Neural crest cell (in vitro differentiated cells): ENCODE results near the gene TMEM115. TPM values are rescaled to one million over a fixed set of nuclear protein-coding genes. Genes with fewer than 3 reads are reported as not detected.

ENCODE experiments used
- DNase-seq: peaks from one replicate; pipeline ENCODE4 v3.0.0; 2021; ENCODE audit warnings: low read depth, mixed read lengths, low spot score
- H3K27ac Mint-ChIP-seq: one replicate; pipeline ENCODE4 v1.8.0; 2021; ENCODE audit warnings: mild to moderate bottlenecking, mixed read lengths; ENCODE audit not compliant: unreplicated experiment
- H3K27me3 Mint-ChIP-seq: 2 replicates; pipeline ENCODE4 v1.8.0; 2021; ENCODE audit warnings: low read depth, mild to moderate bottlenecking, mixed read lengths
- H3K36me3 Mint-ChIP-seq: 2 replicates; pipeline ENCODE4 v1.8.0; 2021; ENCODE audit warnings: low read depth, mild to moderate bottlenecking, mixed read lengths
- H3K4me1 Mint-ChIP-seq: 2 replicates; pipeline ENCODE4 v1.8.0; 2021; ENCODE audit warnings: mixed read lengths
- H3K4me3 Mint-ChIP-seq: one replicate; pipeline ENCODE4 v1.8.0; 2021; ENCODE audit warnings: mild to moderate bottlenecking, mixed read lengths
- H3K9me3 Mint-ChIP-seq: 2 replicates; pipeline ENCODE4 v1.8.0; 2021; ENCODE audit warnings: mixed read lengths
- CTCF ChIP-seq: fragments of 200-600 bp; sonication (generic); conservative IDR thresholded peaks from 2 replicates; pipeline ENCODE4 v1.5.0; 2021; ENCODE audit warnings: antibody characterized with exemption, mild to moderate bottlenecking
- total RNA-seq: library from RNA; stranded (reverse); gene quantifications from 2 replicates; pipeline ENCODE4 v1.2.1, GENCODE V29; 2021

The TMEM115 gene
- total RNA-seq, 1 donor from 2014 or later = 37.8 TPM

GRCh38 chr3:50326182-50326541 is 33.2 kb downstream of the TMEM115 start:
- no peak for TF ChIP-seq CTCF
- Mint-ChIP-seq H3K4me1 (peaks cover 37% of the 10 kb centered on the region), H3K27ac (no peak overlapping the region)

DNA sequence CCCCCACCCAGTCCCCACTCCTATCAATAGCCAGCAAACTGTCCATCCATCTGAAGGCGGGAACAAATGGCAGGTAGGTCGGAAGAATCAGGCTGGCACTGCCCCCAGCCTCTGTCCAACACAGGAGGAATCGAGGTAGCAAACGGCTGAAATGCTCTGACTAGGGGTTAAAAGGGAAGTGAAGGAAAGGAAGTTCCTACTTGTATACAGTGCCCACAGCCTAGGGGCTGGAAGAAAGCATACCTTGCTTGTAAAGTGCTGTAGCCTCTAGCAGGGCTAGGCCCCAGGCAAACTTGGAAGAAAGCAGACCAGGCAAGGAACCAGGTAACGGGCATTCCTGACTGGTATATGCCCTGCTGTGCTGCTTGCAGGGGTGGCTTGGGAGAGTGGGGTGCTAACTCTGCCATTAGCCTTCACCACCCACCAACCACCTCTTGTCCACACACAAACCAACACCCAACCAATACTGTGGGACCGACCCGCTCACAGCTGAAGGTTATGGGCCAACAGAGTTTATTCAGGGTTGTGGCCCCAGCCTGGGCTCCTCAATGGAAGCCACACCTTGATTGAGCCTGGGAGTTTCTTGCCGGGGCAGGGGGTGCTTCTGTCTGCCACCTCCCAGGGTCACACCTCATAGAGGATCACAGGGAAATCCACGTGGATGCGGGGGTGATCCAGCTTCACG is 33.7 kb downstream of the TMEM115 start:
- no peak overlapping the region for H3K27ac Mint-ChIP-seq
- H3K9me3 Mint-ChIP-seq = no peaks in the 10 kb centered on the region
- H3K36me3 Mint-ChIP-seq = peaks cover 5% of the 10 kb centered on the region
- peaks cover 38% of the 10 kb centered on the region for H3K4me1 Mint-ChIP-seq
- DNase-seq = no peak
- TF ChIP-seq CTCF = no peak
- H3K27me3 Mint-ChIP-seq = no peaks in the 10 kb centered on the region
- H3K4me3 Mint-ChIP-seq = peak overlapping the region; percentile 94

More at GRCh38 chr3:50326182-50326541, 33.2 kb downstream of the TMEM115 start:
- H3K4me3 Mint-ChIP-seq = peak overlapping the region; percentile 94
- peaks cover 5% of the 10 kb centered on the region for H3K36me3 Mint-ChIP-seq
- H3K27me3 Mint-ChIP-seq = no peaks in the 10 kb centered on the region
- DNase-seq = no peak
- no peaks in the 10 kb centered on the region for H3K9me3 Mint-ChIP-seq

GRCh38 chr3:50325113-50325480 is 34.2 kb downstream of the TMEM115 start:
- TF ChIP-seq CTCF = no peak
- no peaks in the 10 kb centered on the region for H3K9me3 Mint-ChIP-seq
- no peaks in the 10 kb centered on the region for H3K27me3 Mint-ChIP-seq
- no peak overlapping the region for H3K27ac Mint-ChIP-seq
- H3K4me3 Mint-ChIP-seq = peak overlapping the region; percentile 94
- peaks cover 44% of the 10 kb centered on the region for H3K4me1 Mint-ChIP-seq
- peaks cover 5% of the 10 kb centered on the region for H3K36me3 Mint-ChIP-seq
- no peak for DNase-seq

DNA sequence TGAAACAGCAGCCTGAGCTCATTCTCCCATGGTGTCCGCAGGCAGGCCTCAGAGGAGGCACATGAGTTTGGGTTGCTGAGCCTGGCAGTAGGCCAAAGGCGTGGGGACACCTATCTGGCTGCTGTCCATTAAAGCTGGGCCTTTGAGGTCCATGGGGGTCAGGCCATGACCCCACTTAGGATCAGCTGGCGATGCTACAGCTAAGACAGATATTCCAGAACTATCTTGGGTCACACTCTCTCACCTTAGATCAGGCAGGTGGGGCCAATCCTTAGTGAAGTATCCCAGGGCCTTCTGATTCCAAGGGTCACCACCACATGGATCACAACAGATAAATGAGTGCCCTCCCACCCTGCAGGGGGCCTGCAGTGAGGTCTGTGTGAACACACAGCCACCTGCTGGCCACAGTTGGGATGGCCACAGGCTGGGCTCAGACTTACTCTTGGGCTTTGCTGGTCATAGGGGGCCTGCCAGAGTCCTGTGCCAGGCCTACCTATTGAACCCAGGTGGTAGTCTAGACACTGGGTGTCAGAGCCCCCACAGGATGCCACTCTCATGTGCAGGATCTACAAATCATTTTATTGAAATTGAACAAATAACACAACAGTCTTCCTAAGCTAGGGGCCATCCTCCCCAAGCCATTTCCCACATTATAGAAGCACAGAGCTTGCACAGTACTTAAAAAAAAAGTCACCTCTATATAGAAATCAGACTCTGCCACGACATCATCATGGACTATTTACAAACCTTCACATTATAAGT is 34.8 kb downstream of the TMEM115 start:
- peak; percentile 81 for TF ChIP-seq CTCF
- H3K36me3 Mint-ChIP-seq = peaks cover 9% of the 10 kb centered on the region
- H3K27me3 Mint-ChIP-seq = no peaks in the 10 kb centered on the region
- H3K4me3 Mint-ChIP-seq = peak overlapping the region; percentile 94
- peaks cover 49% of the 10 kb centered on the region for H3K4me1 Mint-ChIP-seq
- no peaks in the 10 kb centered on the region for H3K9me3 Mint-ChIP-seq
- no peak overlapping the region for H3K27ac Mint-ChIP-seq
- DNase-seq = peak; percentile 79

DNA sequence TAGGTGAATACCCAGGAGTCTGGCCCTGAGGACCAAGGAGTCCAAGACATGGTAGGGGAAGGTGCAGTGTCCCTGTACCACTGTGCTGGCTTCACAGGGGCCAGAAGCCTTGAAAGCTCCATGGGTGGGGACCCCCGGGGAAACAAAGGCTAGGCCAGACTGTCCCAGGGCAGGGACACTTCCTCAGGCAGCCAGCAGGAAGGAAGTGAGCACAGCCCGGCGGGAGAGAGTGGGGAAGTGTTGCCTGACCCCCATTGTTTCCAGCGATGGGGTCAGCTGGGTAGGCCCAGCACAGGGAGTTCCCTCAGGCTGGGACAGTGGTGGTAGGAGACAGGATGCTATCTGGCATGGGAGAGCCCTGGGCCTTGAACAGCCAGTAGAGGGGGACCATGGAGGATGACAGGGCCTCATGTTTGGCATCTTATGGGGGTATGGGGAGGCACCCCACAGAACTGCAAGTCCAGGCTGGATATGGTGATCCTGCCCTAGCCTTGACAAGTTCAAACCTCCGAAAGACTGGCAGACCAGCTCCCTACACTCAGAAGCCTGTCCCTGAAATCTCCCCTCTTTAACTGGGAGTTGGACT is 35.6 kb downstream of the TMEM115 start:
- Mint-ChIP-seq H3K36me3 (peaks cover 11% of the 10 kb centered on the region), H3K27me3 (no peaks in the 10 kb centered on the region), H3K9me3 (no peaks in the 10 kb centered on the region), H3K27ac (no peak overlapping the region), H3K4me3 (peak overlapping the region; percentile 94), H3K4me1 (peaks cover 58% of the 10 kb centered on the region)
- TF ChIP-seq CTCF = no peak
- no peak for DNase-seq
